ENCODE data around the gene ZNF384.
A peak's percentile ranks its signal among the peaks of the same experiment; 100 is the strongest.
"Not testable (repeated sequence)": the region's sequence is repeated elsewhere in the genome, so short reads cannot be mapped to it uniquely, and the experiment has no call there.

The ZNF384 gene

DNA sequence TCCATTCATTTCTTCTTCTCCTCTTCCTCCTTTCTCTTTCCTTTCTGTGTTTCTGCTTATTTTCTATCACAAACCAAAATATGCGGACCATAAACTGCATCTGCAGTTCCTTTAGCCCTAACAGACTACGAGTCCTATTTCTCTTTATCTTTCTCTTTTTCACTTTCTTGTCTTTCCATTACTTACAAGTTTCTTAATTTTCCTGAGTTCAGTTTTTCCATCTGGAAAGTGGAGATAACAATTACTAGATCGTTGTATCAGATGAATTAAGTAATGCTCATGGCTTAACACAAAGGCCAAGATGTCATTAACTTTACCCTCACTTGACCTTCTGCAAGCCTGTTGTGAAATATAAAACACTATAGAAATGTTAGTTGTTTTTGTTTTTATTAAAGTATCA lies 33.7 kb upstream of the ZNF384 start:
- WGBS, 2 experiments = 95 to 99% methylated on average over 2 to 3 of the region's 3 CpGs
- H3K27ac ChIP-seq (ENCODE audit: insufficient read depth, low read depth, low read length, poor library complexity, severe bottlenecking) = no peak overlapping the region
- peak overlapping the region; percentile 60 for H3K4me3 ChIP-seq (ENCODE audit: insufficient read depth, low read depth, low read length)

DNA sequence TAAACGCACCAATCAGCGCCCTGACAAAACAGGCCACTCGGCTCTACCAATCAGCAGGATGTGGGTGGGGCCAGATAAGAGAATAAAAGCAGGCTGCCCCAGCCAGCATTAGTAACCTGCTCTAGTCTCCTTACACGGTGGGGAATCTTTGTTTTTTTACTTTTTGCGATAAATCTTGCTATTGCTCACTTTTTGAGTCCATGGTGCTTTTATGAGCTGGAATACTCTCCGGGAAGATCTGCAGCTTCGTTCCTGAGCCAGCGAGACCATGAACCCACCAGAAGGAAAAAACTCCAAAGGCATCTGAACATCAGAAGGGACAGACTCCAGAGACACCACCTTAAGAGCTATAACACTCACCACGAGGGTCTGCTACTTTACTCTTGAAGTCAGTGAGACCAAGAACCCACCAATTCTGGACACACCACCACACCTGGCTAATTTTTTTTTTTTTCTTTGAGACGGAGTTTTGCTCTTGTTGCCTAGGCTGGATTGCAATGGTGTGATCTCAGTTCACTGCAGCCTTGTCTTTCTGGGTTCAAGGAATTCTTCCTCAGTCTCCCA lies 27.8 kb upstream of the ZNF384 start:
- Histone ChIP-seq H3K4me1 (ENCODE audit: control insufficient read depth, insufficient read depth, low read length) (no peaks in the 10 kb centered on the region), H3K4me3 (ENCODE audit: insufficient read depth, low read depth, low read length) (no peak overlapping the region), H3K36me3 (ENCODE audit: control insufficient read depth, insufficient read depth, low read length) (no peaks in the 10 kb centered on the region), H3K27ac (ENCODE audit: insufficient read depth, low read depth, low read length, poor library complexity, severe bottlenecking) (no peak overlapping the region), H3K27me3 (ENCODE audit: control insufficient read depth, insufficient read depth, low read length, poor library complexity, severe bottlenecking) (peaks cover 3% of the 10 kb centered on the region), H3K9me3 (ENCODE audit: control insufficient read depth, low read length) (no peaks in the 10 kb centered on the region)
- 88 to 89% methylated on average over 10 of the region's 10 CpGs for WGBS, 2 experiments

More for the DNA sequence above, 33.7 kb upstream of the ZNF384 start:
- peaks cover 9% of the 10 kb centered on the region for H3K4me1 ChIP-seq (ENCODE audit: control insufficient read depth, insufficient read depth, low read length)
- H3K9me3 ChIP-seq (ENCODE audit: control insufficient read depth, low read length) = no peaks in the 10 kb centered on the region
- H3K27me3 ChIP-seq (ENCODE audit: control insufficient read depth, insufficient read depth, low read length, poor library complexity, severe bottlenecking) = peaks cover 3% of the 10 kb centered on the region
- no peaks in the 10 kb centered on the region for H3K36me3 ChIP-seq (ENCODE audit: control insufficient read depth, insufficient read depth, low read length)

DNA sequence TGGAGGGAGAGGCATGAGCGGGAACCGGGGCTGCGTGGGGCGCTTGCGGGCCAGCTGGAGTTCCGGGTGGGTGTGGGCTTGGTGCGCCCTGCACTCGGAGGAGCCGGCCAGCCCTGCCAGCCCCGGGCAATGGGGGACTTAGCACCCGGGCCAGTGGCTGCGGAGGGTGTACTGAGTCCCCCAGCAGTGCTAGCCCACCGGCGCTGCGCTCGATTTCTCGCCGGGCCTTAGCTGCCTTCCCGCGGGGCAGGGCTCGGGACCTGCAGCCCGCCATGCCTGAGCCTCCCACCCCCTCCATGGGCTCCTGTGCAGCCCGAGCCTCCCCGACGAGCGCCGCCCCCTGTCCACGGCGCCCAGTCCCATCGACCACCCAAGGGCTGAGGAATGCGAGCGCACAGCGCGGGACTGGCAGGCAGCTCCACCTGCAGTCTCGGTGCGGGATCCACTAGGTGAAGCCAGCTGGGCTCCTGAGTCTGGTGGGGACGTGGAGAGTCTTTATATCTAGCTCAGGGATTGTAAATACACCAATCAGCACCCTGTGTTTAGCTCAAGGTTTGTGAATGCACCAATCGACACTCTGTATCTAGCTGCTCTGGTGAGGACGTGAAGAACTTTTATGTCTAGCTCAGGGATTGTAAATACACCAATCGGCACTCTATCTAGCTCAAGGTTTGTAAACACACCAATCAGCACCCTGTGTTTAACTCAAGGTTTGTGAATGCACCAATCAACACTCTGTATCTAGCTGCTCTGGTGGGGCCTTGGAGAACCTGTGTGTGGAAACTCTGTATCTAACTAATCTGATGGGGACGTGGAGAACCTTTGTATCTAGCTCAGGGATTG lies 27.1 kb upstream of the ZNF384 start:
- not testable (repeated sequence) for H3K4me1 ChIP-seq (ENCODE audit: control insufficient read depth, insufficient read depth, low read length); H3K27me3 ChIP-seq (ENCODE audit: control insufficient read depth, insufficient read depth, low read length, poor library complexity, severe bottlenecking); H3K4me3 ChIP-seq (ENCODE audit: insufficient read depth, low read depth, low read length); H3K27ac ChIP-seq (ENCODE audit: insufficient read depth, low read depth, low read length, poor library complexity, severe bottlenecking); H3K9me3 ChIP-seq (ENCODE audit: control insufficient read depth, low read length); H3K36me3 ChIP-seq (ENCODE audit: control insufficient read depth, insufficient read depth, low read length)
- 90 to 94% methylated on average over 32 to 35 of the region's 41 CpGs for WGBS, 2 experiments

DNA sequence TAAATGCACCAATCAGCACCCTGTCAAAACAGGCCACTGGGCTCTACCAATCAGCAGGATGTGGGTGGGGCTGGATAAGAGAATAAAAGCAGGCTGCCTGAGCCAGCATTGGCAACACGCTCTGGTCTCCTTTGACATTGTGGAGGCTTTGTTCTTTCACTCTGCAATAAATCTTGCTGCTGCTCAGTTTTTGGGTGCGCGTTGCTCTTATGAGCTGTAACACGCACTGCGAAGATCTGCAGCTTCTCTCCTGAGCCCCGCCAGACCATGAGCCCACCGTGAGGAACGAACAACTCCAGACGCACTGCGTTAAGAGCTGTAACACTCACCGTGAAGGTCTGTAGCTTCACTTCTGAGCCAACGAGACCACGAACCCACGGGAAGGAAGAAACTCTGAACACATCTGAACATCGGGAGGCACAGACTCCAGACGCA lies 19.8 kb upstream of the ZNF384 start:
- WGBS, 2 experiments = 94% methylated on average over 16 of the region's 16 CpGs

DNA sequence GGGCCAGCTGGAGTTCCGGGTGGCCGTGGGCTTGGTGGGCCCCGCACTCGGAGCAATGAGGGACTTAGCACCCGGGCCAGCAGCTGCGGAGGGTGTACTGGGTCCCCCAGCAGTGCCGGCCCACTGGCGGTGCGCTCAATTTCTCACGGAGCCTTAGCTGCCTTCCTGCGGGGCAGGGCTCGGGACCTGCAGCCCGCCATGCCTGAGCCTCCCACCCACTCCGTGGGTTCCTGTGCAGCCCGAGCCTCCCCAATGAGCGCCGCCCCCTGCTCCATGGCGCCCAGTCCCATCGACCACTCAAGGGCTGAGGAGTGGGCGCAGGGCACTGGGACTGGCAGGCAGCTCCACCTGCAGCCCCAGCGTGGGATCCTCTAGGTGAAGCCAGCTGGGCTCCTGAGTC lies 19.2 kb upstream of the ZNF384 start:
- not testable (repeated sequence) for H3K4me3 ChIP-seq (ENCODE audit: insufficient read depth, low read depth, low read length); H3K27ac ChIP-seq (ENCODE audit: insufficient read depth, low read depth, low read length, poor library complexity, severe bottlenecking); H3K9me3 ChIP-seq (ENCODE audit: control insufficient read depth, low read length); H3K27me3 ChIP-seq (ENCODE audit: control insufficient read depth, insufficient read depth, low read length, poor library complexity, severe bottlenecking); H3K4me1 ChIP-seq (ENCODE audit: control insufficient read depth, insufficient read depth, low read length); H3K36me3 ChIP-seq (ENCODE audit: control insufficient read depth, insufficient read depth, low read length)
- WGBS, 2 experiments = 94% methylated on average over 21 of the region's 21 CpGs

More for the DNA sequence above, 19.8 kb upstream of the ZNF384 start:
- no peaks in the 10 kb centered on the region for H3K36me3 ChIP-seq (ENCODE audit: control insufficient read depth, insufficient read depth, low read length)
- no peak overlapping the region for H3K27ac ChIP-seq (ENCODE audit: insufficient read depth, low read depth, low read length, poor library complexity, severe bottlenecking)
- no peaks in the 10 kb centered on the region for H3K9me3 ChIP-seq (ENCODE audit: control insufficient read depth, low read length)
- H3K4me3 ChIP-seq (ENCODE audit: insufficient read depth, low read depth, low read length) = no peak overlapping the region
- peaks cover 4% of the 10 kb centered on the region for H3K27me3 ChIP-seq (ENCODE audit: control insufficient read depth, insufficient read depth, low read length, poor library complexity, severe bottlenecking)
- H3K4me1 ChIP-seq (ENCODE audit: control insufficient read depth, insufficient read depth, low read length) = peaks cover under 1% of the 10 kb centered on the region

DNA sequence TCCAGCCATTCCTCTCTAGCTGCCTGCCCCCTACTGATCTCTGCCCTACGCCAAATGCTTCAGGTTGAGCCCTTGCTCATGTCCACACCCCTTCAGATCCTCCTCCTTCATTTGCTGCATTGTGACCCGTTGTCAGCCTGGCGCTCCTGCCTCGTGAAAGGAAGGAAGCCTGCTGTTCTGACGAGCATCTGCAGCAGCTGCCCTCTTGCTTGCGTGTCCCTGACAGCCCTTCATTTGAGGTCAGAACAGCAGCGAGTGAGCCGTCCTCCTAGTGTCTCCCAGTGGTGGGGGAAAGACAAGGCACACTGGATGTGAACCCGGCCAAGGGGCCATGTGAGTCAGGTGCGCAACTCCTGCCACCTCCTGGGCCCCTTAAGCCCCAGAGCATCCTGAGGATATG lies 14.5 kb upstream of the ZNF384 start:
- Histone ChIP-seq H3K9me3 (ENCODE audit: control insufficient read depth, low read length) (no peaks in the 10 kb centered on the region), H3K4me3 (ENCODE audit: insufficient read depth, low read depth, low read length) (no peak overlapping the region), H3K4me1 (ENCODE audit: control insufficient read depth, insufficient read depth, low read length) (peaks cover 15% of the 10 kb centered on the region), H3K27ac (ENCODE audit: insufficient read depth, low read depth, low read length, poor library complexity, severe bottlenecking) (no peak overlapping the region), H3K27me3 (ENCODE audit: control insufficient read depth, insufficient read depth, low read length, poor library complexity, severe bottlenecking) (peaks cover 50% of the 10 kb centered on the region), H3K36me3 (ENCODE audit: control insufficient read depth, insufficient read depth, low read length) (no peaks in the 10 kb centered on the region)
- WGBS, 2 experiments = 8% methylated on average over 10 of the region's 10 CpGs

DNA sequence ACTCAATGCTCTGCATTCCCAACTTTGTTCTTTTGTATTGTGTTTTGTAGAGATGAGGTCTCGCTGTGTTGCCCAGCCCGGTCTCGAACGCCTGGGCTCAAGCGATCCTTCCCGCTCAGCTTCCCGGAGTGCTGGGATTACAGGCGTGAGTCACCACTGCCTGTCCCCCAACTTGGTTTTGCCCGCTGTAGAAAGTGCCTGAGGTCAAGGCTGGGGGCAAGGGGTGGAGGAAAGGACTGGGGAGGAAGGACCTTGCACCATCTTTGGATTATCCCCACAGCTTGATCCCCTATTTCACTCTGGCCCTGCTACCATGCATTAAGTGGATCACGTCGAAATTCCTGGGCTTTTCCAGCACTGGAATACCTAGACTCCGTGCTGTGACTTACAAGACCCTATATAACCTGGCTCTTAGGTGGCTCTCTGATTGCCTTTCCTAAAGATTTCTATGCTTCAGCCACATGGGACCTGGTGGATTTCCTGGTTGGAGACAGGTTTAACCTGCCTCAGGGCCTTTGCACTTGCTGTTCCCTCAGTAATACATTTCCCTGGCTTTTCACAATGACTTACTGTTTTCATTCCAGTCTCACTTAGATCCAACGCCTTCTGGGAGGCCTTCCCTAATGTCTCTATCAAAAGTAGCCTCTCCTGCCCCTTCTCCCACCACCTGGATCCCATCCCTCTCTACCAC lies 12.0 kb upstream of the ZNF384 start:
- Histone ChIP-seq H3K4me3 (ENCODE audit: insufficient read depth, low read depth, low read length) (peak overlapping the region; percentile 69), H3K27ac (ENCODE audit: insufficient read depth, low read depth, low read length, poor library complexity, severe bottlenecking) (no peak overlapping the region), H3K4me1 (ENCODE audit: control insufficient read depth, insufficient read depth, low read length) (peaks cover 20% of the 10 kb centered on the region), H3K27me3 (ENCODE audit: control insufficient read depth, insufficient read depth, low read length, poor library complexity, severe bottlenecking) (peaks cover 55% of the 10 kb centered on the region), H3K36me3 (ENCODE audit: control insufficient read depth, insufficient read depth, low read length) (no peaks in the 10 kb centered on the region), H3K9me3 (ENCODE audit: control insufficient read depth, low read length) (no peaks in the 10 kb centered on the region)
- WGBS, 2 experiments = 27 to 28% methylated on average over 13 of the region's 13 CpGs

DNA sequence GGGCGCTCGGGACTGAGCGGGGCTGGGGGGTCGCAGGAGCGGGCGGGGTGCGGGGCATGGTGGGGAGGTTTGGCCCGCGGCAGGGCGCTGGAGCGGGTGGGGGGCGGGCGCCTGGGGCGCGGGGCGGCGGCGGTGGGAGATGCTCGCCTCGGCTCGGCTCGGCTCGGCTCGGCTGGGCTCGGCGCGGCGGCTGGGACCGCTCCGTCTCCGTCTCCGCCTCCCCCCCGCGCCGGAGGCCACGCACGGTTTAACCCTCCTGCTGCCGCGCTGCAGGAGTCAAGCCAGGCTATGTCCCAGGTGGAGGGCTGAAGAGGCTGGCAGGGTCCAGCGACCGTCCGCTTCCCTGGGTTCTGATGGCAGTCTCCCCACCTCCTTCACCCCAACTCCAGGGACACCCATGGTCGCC lies 11.5 kb upstream of the ZNF384 start, which contains the start of gene PIANP:
Gene PIANP (minus strand): TSS at position 170 of the 406 bp plus-strand sequence. CDS start 2,754 bp downstream, outside the sequence.
- H3K9me3 ChIP-seq (ENCODE audit: control insufficient read depth, low read length) = no peaks in the 10 kb centered on the region
- 1% methylated on average over 43 of the region's 43 CpGs for WGBS, 2 experiments
- H3K4me1 ChIP-seq (ENCODE audit: control insufficient read depth, insufficient read depth, low read length) = peaks cover 20% of the 10 kb centered on the region
- H3K4me3 ChIP-seq (ENCODE audit: insufficient read depth, low read depth, low read length) = peak within 1 kb of the TSS; percentile 69
- no peak within 1 kb of the TSS for H3K27ac ChIP-seq (ENCODE audit: insufficient read depth, low read depth, low read length, poor library complexity, severe bottlenecking)
- H3K27me3 ChIP-seq (ENCODE audit: control insufficient read depth, insufficient read depth, low read length, poor library complexity, severe bottlenecking) = peaks cover 55% of the 10 kb centered on the region
- no peaks in the 10 kb centered on the region for H3K36me3 ChIP-seq (ENCODE audit: control insufficient read depth, insufficient read depth, low read length)

DNA sequence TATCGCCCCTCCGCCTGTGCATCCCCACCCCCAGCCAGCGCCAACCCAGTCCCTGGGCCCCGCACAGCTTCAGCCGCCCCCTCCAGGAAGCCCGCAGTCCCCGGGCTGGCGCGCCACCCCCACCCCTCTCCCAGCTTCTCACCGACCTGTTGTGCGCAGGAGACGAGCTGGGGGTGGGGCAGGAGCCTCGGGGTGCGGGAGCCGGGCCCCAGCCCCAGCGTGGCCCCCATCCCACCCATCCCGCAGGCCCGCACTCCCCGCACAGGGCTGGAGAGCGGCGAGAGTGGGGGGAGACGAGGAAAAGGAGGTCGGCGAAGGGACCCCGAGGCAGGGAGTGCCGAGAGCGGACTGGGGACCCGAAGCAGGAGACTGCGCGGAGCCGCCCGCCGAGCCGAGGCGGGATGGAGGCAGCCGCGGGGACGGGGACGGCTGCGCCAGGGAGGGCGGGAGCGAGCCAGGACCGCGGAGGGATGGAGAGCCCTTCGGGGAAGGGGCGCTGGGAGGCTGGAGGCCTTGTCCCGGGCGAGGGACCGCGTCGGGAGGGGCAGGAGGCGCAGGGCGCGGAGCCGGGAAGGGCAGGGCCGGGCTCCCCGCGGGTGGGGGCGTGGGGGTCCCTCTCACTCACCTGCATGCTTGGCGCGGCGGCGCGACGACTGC lies 10.9 kb upstream of the ZNF384 start:
- H3K4me3 ChIP-seq (ENCODE audit: insufficient read depth, low read depth, low read length) = peak overlapping the region; percentile 69
- peaks cover 55% of the 10 kb centered on the region for H3K27me3 ChIP-seq (ENCODE audit: control insufficient read depth, insufficient read depth, low read length, poor library complexity, severe bottlenecking)
- WGBS, 2 experiments = 1% methylated on average over 65 of the region's 65 CpGs
- H3K27ac ChIP-seq (ENCODE audit: insufficient read depth, low read depth, low read length, poor library complexity, severe bottlenecking) = no peak overlapping the region
- H3K4me1 ChIP-seq (ENCODE audit: control insufficient read depth, insufficient read depth, low read length) = peaks cover 20% of the 10 kb centered on the region
- no peaks in the 10 kb centered on the region for H3K36me3 ChIP-seq (ENCODE audit: control insufficient read depth, insufficient read depth, low read length)
- H3K9me3 ChIP-seq (ENCODE audit: control insufficient read depth, low read length) = no peaks in the 10 kb centered on the region
